Measurements from ENCODE around the gene ATF6B.
"Not testable (repeated sequence)": the region's sequence is repeated elsewhere in the genome, so short reads cannot be mapped to it uniquely, and the experiment has no call there.

ATF6B gene

GRCh38 chr6:32073101-32073500 lies 54.9 kb downstream of the ATF6B start:
- no peak for TF ChIP-seq CTCF (IDR thresholded peaks at IDR 0.05; ENCODE audit: insufficient read depth, low read depth, low read length, missing control alignments)
- no peak for DNase-seq (ENCODE audit: low read depth)
- H3K4me3 ChIP-seq (ENCODE audit: low read length): no peak overlapping the region

GRCh38 chr6:32070814-32071543 lies 57.1 kb downstream of the ATF6B start:
- TF ChIP-seq CTCF (IDR thresholded peaks at IDR 0.05; ENCODE audit: insufficient read depth, low read depth, low read length, missing control alignments): no peak
- H3K4me3 ChIP-seq (ENCODE audit: low read length): no peak overlapping the region
- DNase-seq (ENCODE audit: low read depth): no peak

DNA sequence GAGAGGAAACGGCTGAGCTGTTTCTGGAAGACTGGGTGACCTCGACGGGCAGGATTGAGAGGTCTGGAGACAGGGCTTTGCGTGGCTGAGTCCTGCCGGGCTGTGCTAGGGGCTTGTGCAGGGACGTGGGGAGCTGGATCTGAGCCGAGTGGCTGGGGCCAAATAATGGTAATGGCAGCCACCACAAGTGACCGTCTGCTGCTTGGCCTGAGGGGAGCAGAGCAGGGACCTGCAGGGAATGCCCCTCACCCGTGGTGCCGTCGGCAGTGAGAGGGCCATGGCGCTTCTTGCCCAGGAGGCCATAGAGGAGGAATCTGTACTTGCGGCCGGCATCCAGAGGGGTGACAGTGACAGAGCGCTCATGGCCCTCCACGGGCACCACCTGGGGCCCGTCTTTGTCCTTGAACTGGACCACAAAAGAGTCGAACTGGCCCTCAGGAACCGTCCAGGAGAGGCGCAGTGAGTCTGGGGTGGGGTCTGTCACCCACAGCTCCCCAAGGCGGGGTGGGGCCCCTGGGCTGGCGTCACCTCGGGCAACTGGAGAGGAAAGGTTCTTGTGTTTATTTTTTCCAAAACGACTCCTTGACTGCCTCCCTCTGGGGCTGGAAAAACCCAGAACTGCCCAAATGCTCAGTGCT lies 58.0 kb downstream of the ATF6B start:
- DNase-seq (ENCODE audit: low read depth): no peak
- H3K4me3 ChIP-seq (ENCODE audit: low read length): no peak overlapping the region
- TF ChIP-seq CTCF (IDR thresholded peaks at IDR 0.05; ENCODE audit: insufficient read depth, low read depth, low read length, missing control alignments): no peak

DNA sequence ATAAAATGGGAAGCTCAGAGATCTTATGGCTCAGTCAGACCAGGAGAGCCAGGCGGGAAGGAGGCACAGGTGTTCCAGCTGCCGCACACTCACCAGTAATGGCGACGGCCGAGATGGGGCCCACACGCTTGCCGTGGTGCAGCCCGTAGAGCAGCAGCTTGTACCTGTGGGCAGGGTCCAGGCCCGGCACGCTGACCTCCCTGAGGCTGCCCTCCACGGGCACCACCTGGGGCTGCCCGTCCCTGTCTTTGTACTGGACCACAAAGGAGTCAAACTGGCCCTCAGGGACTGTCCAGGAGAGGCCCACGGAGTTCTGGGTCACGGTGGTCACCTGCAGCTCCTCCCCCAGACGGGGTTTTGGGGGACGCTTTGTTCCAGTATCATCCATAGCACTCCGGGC lies 58.6 kb downstream of the ATF6B start:
- H3K4me3 ChIP-seq (ENCODE audit: low read length): no peak overlapping the region
- no peak for DNase-seq (ENCODE audit: low read depth)
- no peak for TF ChIP-seq CTCF (IDR thresholded peaks at IDR 0.05; ENCODE audit: insufficient read depth, low read depth, low read length, missing control alignments)

DNA sequence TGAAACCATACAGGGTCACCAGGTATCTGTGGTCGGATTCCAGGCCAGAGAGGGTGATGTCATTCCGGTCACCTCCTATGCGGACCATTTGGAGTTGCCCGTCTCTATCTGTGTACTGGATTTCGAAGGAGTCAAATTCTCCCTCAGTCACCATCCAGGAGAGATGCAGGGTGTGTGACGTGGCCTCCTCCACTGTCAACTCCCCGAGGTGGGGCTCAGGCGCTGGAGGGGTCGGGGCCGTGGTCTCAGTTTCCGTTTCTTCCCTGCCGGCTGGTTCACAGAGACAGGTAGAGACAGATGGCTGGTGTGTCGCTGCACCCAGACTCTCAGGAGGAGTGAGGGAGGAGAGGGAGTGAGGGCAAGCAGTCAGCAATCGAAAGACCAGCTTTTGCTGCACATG lies 59.2 kb downstream of the ATF6B start:
- no peak overlapping the region for H3K4me3 ChIP-seq (ENCODE audit: low read length)
- no peak for DNase-seq (ENCODE audit: low read depth)
- no peak for TF ChIP-seq CTCF (IDR thresholded peaks at IDR 0.05; ENCODE audit: insufficient read depth, low read depth, low read length, missing control alignments)

DNA sequence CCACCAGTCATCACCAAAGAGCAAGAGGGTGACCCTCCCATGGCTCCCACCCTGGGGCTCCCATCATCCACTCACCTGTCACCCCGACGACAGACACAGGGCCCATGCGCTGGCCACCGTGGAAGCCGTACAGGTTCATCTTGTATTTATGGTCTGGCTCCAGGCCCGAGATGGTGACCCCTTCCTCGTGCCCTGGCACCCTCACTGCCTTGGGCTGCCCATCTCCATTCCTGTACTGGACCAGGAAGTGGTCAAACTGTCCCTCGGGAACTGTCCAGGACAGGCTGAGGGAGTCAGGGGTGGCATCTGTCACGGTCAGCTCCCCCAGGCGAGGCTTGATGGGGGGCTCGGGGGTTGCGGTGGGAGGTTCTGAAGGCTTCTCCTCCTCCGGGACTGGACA lies 59.7 kb downstream of the ATF6B start:
- not testable (repeated sequence) for H3K4me3 ChIP-seq (ENCODE audit: low read length); DNase-seq (ENCODE audit: low read depth)

- not testable (repeated sequence) for DNase-seq (ENCODE audit: low read depth); H3K4me3 ChIP-seq (ENCODE audit: low read length)
Observed at GRCh38 chr6:32067521-32067920, 60.5 kb downstream of the ATF6B start.

All from epithelial cell of esophagus (primary cell).